Suprapubic skin (tissue), 3 donors: Measurements from ENCODE around the gene CENPO.

Source experiments
- POLR2A ChIP-seq, 2 donors: fragments of 450-650 bp; IDR thresholded peaks; one replicate each; pipeline ENCODE4 v1.6.1; 2017; ENCODE audit warnings: antibody characterized with exemption in 2 of 2, mild to moderate bottlenecking in 2 of 2, moderate library complexity in 2 of 2
- TF ChIP-seq, protein P1 (sequence below), 2 donors: fragments of 200-600 bp in 1 of 2; fragments of 450-650 bp in 1 of 2; sonication (generic) in 1 of 2; IDR thresholded peaks; one replicate each; pipeline ENCODE4 v1.5.1; 2016 to 2019; ENCODE audit warnings: antibody characterized with exemption in 2 of 2, mild to moderate bottlenecking in 1 of 2, moderate library complexity in 1 of 2

DNA sequence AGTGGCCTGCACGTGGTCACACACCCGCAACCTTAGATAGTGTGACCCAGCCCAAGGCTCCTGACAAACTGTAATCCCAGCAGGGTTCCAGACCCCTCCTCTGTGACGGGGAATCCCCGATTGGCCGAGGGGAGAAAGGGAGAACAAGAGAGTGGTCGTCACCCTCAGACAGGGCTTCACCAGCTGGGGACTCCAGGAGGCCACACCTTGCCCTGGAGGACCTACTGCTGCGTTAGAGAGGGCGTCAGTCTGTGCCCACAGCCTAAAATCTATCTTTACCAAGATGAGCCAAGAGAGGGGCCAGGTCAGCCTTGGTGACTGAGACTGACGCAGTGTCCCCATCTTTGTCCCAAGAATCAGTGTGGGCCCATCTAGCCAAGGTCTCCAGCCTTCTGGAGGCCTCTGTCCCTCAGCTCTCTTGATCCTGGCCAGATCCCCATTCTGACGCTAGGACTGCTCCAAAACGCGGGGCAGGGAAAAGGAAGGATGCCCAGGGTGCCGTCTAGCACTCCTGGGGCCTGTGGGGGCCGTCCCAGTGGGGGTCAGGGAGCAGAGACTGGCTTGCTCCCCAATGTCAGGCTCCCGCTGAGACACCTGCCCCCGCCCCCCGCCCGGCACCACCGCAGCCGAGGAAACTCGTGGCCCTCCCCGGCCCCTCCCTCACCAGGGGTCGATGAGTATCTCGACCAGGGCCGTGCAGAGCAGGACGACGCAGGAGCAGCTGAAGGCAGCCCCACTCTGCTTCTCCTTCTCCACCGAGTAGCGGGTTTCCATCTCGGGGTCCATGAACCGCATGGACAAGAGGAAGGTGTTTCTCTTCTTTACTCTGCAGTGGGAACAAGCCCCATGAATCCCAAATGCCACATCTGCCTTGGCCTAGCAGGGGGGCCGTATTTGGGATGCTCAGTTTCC is 40.9 kb downstream of the CENPO start:
- TF ChIP-seq, protein P1, sequence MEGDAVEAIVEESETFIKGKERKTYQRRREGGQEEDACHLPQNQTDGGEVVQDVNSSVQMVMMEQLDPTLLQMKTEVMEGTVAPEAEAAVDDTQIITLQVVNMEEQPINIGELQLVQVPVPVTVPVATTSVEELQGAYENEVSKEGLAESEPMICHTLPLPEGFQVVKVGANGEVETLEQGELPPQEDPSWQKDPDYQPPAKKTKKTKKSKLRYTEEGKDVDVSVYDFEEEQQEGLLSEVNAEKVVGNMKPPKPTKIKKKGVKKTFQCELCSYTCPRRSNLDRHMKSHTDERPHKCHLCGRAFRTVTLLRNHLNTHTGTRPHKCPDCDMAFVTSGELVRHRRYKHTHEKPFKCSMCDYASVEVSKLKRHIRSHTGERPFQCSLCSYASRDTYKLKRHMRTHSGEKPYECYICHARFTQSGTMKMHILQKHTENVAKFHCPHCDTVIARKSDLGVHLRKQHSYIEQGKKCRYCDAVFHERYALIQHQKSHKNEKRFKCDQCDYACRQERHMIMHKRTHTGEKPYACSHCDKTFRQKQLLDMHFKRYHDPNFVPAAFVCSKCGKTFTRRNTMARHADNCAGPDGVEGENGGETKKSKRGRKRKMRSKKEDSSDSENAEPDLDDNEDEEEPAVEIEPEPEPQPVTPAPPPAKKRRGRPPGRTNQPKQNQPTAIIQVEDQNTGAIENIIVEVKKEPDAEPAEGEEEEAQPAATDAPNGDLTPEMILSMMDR (IDR thresholded peaks at IDR 0.05) = no peak
- TF ChIP-seq POLR2A (IDR thresholded peaks at IDR 0.05) = no peak
